Activated CD8-positive, alpha-beta memory T cell treated with anti-CD3 and anti-CD28 coated beads for 1 hour (primary cell): ENCODE measurements around the gene SLC5A11.

ENCODE experiments used
- DNase-seq, 2 donors: peaks; one replicate each; pipeline ENCODE4 v3.0.0-alpha.2; 2020; ENCODE audit warnings: low read depth in 1 of 2; ENCODE audit errors: extremely low read depth in 1 of 2

The SLC5A11 gene

DNA sequence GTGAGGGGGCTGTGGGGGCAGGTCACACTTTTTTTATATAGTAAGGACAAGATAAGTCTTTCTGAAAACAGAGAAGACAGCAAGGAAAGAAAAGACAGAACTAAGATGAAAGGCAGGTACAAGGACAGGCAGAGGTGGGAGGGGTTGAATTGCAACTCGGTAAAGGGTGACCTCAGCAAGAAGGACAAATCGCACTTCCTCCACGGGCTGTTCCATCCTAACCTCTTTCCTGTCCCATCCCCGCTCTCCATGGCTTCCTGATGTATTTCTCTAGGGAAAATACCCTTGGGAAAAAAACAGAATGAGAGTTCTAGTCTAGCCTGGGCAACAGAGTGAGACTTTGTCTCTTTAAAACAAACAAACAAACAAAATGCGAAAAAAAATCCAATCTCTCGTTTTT, 112.1 kb downstream of the SLC5A11 start:
- DNase-seq = no peak
